ENCODE results near the gene NAPG.

DNA sequence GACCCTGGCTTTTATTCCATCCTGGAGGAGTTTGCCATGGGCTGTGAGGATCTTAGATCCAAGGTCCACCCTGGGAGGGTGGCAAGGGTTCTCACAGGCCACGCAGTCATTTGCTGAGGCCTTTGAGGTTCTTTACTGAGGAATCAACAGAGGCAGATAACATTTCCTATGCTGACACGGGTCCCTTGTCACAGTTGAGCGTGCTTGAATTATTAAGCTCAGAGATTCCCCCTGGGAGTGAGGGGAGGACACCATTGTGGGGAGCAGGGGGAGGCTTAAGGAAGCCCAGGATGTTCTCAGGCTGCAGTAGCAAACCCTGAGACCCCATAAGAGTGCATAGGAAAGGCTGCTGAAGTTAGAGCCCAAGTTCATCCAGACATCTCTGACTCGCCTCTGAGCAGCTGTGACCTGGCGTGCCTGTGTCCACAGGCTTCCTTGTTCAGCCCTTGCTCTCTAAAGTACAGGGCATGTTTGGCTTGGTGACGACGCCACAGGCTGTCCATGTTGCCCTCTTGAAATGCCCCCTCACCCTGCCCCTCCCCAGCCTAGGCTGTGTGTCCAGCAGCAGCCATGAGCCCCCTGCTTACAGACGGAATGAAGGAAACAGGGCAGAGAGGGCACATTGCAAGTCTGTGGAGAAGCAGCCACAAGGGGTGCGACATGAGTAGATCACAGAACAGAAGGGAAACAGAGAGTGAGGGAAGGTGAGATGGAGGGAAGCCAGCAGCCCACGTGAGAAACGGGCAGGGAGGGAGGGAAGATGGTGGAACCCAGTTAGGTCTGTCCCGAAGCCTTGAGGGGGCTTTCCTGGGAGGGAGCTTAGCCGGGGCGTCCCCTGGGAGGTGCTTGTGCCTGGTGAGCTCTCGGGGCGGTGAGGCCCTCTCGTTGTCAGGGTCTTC is 34.0 kb downstream of the NAPG start:
- TF ChIP-seq, protein P1, sequence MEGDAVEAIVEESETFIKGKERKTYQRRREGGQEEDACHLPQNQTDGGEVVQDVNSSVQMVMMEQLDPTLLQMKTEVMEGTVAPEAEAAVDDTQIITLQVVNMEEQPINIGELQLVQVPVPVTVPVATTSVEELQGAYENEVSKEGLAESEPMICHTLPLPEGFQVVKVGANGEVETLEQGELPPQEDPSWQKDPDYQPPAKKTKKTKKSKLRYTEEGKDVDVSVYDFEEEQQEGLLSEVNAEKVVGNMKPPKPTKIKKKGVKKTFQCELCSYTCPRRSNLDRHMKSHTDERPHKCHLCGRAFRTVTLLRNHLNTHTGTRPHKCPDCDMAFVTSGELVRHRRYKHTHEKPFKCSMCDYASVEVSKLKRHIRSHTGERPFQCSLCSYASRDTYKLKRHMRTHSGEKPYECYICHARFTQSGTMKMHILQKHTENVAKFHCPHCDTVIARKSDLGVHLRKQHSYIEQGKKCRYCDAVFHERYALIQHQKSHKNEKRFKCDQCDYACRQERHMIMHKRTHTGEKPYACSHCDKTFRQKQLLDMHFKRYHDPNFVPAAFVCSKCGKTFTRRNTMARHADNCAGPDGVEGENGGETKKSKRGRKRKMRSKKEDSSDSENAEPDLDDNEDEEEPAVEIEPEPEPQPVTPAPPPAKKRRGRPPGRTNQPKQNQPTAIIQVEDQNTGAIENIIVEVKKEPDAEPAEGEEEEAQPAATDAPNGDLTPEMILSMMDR (IDR thresholded peaks at IDR 0.05): no peak
- TF ChIP-seq ZFX (IDR thresholded peaks at IDR 0.05; ENCODE audit: borderline replicate concordance): no peak
